SH-SY5Y (cell line): Measurements from ENCODE around the gene EDEM3.

Source experiments
- GATA2 ChIP-seq: IDR thresholded peaks from 2 replicates; pipeline ENCODE4 v1.6.1; 2011; ENCODE audit warnings: mild to moderate bottlenecking, low read depth, low read length
- GATA3 ChIP-seq: IDR thresholded peaks from 2 replicates; pipeline ENCODE4 v1.6.1; 2011; ENCODE audit warnings: low read depth, mild to moderate bottlenecking, low read length, moderate library complexity

DNA sequence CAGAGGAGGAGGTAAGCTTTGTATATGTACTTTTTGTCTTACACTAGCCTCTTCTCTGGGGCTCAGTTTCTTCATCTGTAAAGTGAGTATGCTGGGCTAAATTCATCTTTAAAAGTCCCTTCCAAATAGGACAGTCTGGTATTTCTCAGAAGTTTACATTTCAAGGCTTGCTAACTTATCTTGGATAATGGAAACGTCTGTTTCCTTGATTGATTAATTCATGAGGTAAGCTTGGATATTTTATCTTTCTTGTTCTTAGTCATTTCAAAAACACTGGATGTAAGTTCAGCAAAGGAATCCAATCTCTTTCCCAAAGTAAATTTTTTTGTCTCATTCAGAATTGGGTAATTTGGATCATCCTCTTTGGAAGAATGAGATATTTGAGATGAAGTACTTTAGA, 111.0 kb downstream of the EDEM3 start:
- TF ChIP-seq GATA2: no peak
- no peak for TF ChIP-seq GATA3
